Neutrophil (primary cell): ENCODE measurements around the gene ARHGAP8.

ENCODE experiments used
- H3K27ac ChIP-seq: fragments of 200-600 bp; sonication (generic); 2 replicates; pipeline ENCODE4 v1.5.1; 2016; ENCODE audit warnings: mild to moderate bottlenecking, moderate library complexity
- H3K27me3 ChIP-seq: fragments of 200-600 bp; sonication (generic); 2 replicates; pipeline ENCODE4 v1.6.0; 2016; ENCODE audit warnings: mild to moderate bottlenecking
- H3K36me3 ChIP-seq: fragments of 200-600 bp; sonication (generic); 2 replicates; pipeline ENCODE4 v1.5.1; 2017
- H3K4me1 ChIP-seq, 2 experiments: fragments of 200-600 bp in 1 of 2; sonication (generic) in 1 of 2; 1 replicate in 1 of 2; 2 replicates in 1 of 2; pipeline versions ENCODE4 v1.5.1 to v1.6.1; 2013 to 2016; ENCODE audit warnings: low read depth in 1 of 2, low read length in 1 of 2, mild to moderate bottlenecking in 1 of 2, moderate library complexity in 1 of 2; ENCODE audit not compliant: control insufficient read depth in 1 of 2, insufficient read depth in 1 of 2
- H3K4me3 ChIP-seq, 2 experiments: fragments of 200-600 bp in 1 of 2; sonication (generic) in 1 of 2; 1 replicate in 1 of 2; 2 replicates in 1 of 2; pipeline ENCODE4 v1.5.1; 2013 to 2016; ENCODE audit warnings: low read depth in 1 of 2, low read length in 1 of 2, mild to moderate bottlenecking in 1 of 2, moderate library complexity in 1 of 2
- H3K9me3 ChIP-seq: fragments of 200-600 bp; sonication (generic); 2 replicates; pipeline ENCODE4 v1.5.1; 2016
- TF ChIP-seq, protein P1 (sequence below): fragments of 200-600 bp; sonication (generic); IDR thresholded peaks from 2 replicates; pipeline ENCODE4 v1.5.1; 2016; ENCODE audit warnings: antibody characterized with exemption

ARHGAP8 gene

GRCh38 chr22:44764974-44765373, 12.6 kb downstream of the ARHGAP8 start:
- Histone ChIP-seq H3K27me3 (peaks cover 17% of the 10 kb centered on the region), H3K4me3 (no peak overlapping the region), H3K4me1 (no peaks in the 10 kb centered on the region), H3K27ac (no peak overlapping the region), H3K9me3 (no peaks in the 10 kb centered on the region), H3K36me3 (no peaks in the 10 kb centered on the region)
- TF ChIP-seq, protein P1, sequence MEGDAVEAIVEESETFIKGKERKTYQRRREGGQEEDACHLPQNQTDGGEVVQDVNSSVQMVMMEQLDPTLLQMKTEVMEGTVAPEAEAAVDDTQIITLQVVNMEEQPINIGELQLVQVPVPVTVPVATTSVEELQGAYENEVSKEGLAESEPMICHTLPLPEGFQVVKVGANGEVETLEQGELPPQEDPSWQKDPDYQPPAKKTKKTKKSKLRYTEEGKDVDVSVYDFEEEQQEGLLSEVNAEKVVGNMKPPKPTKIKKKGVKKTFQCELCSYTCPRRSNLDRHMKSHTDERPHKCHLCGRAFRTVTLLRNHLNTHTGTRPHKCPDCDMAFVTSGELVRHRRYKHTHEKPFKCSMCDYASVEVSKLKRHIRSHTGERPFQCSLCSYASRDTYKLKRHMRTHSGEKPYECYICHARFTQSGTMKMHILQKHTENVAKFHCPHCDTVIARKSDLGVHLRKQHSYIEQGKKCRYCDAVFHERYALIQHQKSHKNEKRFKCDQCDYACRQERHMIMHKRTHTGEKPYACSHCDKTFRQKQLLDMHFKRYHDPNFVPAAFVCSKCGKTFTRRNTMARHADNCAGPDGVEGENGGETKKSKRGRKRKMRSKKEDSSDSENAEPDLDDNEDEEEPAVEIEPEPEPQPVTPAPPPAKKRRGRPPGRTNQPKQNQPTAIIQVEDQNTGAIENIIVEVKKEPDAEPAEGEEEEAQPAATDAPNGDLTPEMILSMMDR: no peak

GRCh38 chr22:44765571-44766285, 13.4 kb downstream of the ARHGAP8 start:
- Histone ChIP-seq H3K27me3 (peaks cover 17% of the 10 kb centered on the region), H3K9me3 (no peaks in the 10 kb centered on the region)
- TF ChIP-seq, protein P1: no peak

GRCh38 chr22:44773082-44773481, 20.7 kb downstream of the ARHGAP8 start:
- no peaks in the 10 kb centered on the region for H3K4me1 ChIP-seq
- no peaks in the 10 kb centered on the region for H3K36me3 ChIP-seq
- H3K27me3 ChIP-seq: no peaks in the 10 kb centered on the region
- TF ChIP-seq, protein P1: no peak
- H3K27ac ChIP-seq: no peak overlapping the region
- peaks cover 5% of the 10 kb centered on the region for H3K9me3 ChIP-seq
- H3K4me3 ChIP-seq: no peak overlapping the region

More at GRCh38 chr22:44765571-44766285, 13.4 kb downstream of the ARHGAP8 start:
- no peaks in the 10 kb centered on the region for H3K36me3 ChIP-seq
- no peaks in the 10 kb centered on the region for H3K4me1 ChIP-seq
- no peak overlapping the region for H3K4me3 ChIP-seq
- no peak overlapping the region for H3K27ac ChIP-seq

DNA sequence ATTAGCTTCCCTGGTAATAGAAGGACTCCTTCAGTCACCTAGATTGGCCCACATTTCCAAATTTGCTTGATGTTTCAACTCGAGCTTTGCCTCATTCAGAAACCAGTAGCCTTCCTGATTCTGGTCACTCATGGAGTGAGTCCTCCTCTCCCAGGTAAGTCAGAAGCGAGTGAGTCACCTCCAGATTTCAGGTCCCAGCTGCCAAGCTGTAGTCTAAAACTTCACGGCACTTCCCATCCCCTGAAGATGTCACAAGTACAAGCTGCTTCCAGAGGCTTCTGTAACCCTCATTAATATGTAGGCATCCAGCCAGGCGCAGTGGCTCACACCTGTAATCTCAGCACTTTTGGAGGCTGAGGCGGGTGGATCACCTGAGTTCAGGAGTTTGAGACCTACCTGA, 23.5 kb downstream of the ARHGAP8 start:
- H3K27ac ChIP-seq: no peak overlapping the region
- H3K9me3 ChIP-seq: peaks cover 5% of the 10 kb centered on the region
- no peaks in the 10 kb centered on the region for H3K36me3 ChIP-seq
- TF ChIP-seq, protein P1: no peak
- no peaks in the 10 kb centered on the region for H3K4me1 ChIP-seq
- no peaks in the 10 kb centered on the region for H3K27me3 ChIP-seq
- H3K4me3 ChIP-seq: no peak overlapping the region

DNA sequence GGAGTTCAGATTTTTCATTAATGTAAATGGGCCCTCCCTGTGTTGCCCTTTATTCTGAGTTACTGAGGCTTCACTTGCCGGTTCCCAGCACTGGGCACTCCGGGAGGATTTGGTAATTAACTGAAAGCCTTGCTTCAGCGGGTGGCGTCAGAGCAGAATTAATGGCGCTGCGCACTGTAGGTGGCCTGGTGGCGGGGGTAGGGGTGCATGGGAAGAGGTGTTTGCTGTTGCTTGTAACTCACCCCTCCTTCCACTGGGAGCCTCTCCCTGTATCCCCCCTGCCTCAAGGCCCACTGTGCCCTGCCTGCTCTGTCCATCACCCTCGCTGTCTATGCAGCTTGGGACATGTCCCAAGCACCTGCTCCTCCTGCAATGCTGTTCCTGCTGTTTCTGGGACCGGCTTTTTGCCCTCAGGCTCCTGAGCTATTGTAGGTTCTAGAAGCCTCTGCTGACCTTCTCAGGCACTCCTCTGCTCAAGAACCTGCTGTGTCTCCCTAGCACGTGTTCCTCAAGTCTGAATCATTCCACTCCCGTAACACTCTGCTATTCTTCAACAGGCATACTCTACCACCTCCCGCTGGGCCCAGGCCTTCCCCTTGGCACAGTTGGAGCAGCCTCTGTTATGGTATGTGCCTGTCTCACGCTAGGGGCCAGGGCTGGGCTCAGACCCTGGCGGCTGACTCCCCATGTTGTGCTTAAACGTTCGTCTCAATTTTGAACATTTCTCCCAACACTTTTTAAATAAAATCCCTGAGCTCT, 24.4 kb downstream of the ARHGAP8 start:
- Histone ChIP-seq H3K4me1 (no peaks in the 10 kb centered on the region), H3K27me3 (no peaks in the 10 kb centered on the region), H3K9me3 (peaks cover 5% of the 10 kb centered on the region), H3K36me3 (no peaks in the 10 kb centered on the region), H3K27ac (no peak overlapping the region), H3K4me3 (no peak overlapping the region)
- TF ChIP-seq, protein P1: no peak
